ENCODE data around the gene RBM33. TPM values are rescaled to one million over a fixed set of nuclear protein-coding genes. Genes with fewer than 3 reads are reported as not detected.

RBM33 gene
- polyA plus RNA-seq, 1 donor (not counting 4 experiments of a cell fraction or from before 2014, with no cell fraction given), result 8.9 TPM

- H3K9ac ChIP-seq (ENCODE audit: control insufficient read depth, extremely low read depth, insufficient read depth, low read length), result no peak overlapping the region
- dilution Hi-C loops (cut with MboI; ENCODE audit: extremely low pct_ligation_motif_present, low sequenced_read_pairs), result no loop called here
- TF ChIP-seq CTCF (optimal IDR thresholded peaks at IDR 0.05 in 1 of 3, IDR thresholded peaks at IDR 0.05 in 1 of 3, conservative IDR thresholded peaks at IDR 0.05 in 1 of 3; ENCODE audit: extremely low read depth in 1 of 3, insufficient read depth in 2 of 3, low read length in 3 of 3), result no peak
- no peak for TF ChIP-seq EZH2 (IDR thresholded peaks at IDR 0.05; ENCODE audit: low read length)
- no peak overlapping the region for H3K27ac ChIP-seq (ENCODE audit: control insufficient read depth, insufficient read depth, low read length)
- no peaks in the 10 kb centered on the region for H3K9me3 ChIP-seq (ENCODE audit: control insufficient read depth, low read depth, low read length)
- FAIRE-seq, result no peak
- H3K36me3 ChIP-seq (ENCODE audit: control insufficient read depth in 2 of 2, extremely low read depth in 1 of 2, insufficient read depth in 2 of 2, low read length in 2 of 2), result peaks cover 19 to 24% of the 10 kb centered on the region in 2 experiments
- no peak overlapping the region for H3K4me3 ChIP-seq (ENCODE audit: control insufficient read depth in 2 of 3, extremely low read depth in 1 of 3, insufficient read depth in 2 of 3, low read depth in 1 of 3, low read length in 3 of 3)
- no peaks in the 10 kb centered on the region for H3K9me1 ChIP-seq (ENCODE audit: control insufficient read depth, extremely low read depth, insufficient read depth, low read length)
- no peaks in the 10 kb centered on the region for H3K4me1 ChIP-seq (ENCODE audit: control insufficient read depth, extremely low read depth, insufficient read depth, low read length)
- no peak for DNase-seq (ENCODE audit: low read depth, low spot score)
- no peaks in the 10 kb centered on the region for H3K27me3 ChIP-seq (ENCODE audit: control insufficient read depth, extremely low read depth, insufficient read depth, low read length)
- H2AFZ ChIP-seq (ENCODE audit: control insufficient read depth, low read length), result no peak overlapping the region
- peaks cover 6% of the 10 kb centered on the region for H4K20me1 ChIP-seq (ENCODE audit: control insufficient read depth, extremely low read depth, insufficient read depth, low read length)
- peaks cover 13% of the 10 kb centered on the region for H3K79me2 ChIP-seq (ENCODE audit: control insufficient read depth, insufficient read depth, low read length)
- H3K4me2 ChIP-seq (ENCODE audit: control insufficient read depth, extremely low read depth, insufficient read depth, low read depth, low read length), result no peak overlapping the region
These were observed 70.2 kb downstream of the RBM33 start for GRCh38 chr7:155714702-155715101.

GRCh38 chr7:155715111-155715805, 70.8 kb downstream of the RBM33 start:
- dilution Hi-C loops (cut with MboI; ENCODE audit: extremely low pct_ligation_motif_present, low sequenced_read_pairs), result no loop called here
- Histone ChIP-seq H3K9me1 (ENCODE audit: control insufficient read depth, extremely low read depth, insufficient read depth, low read length) (no peaks in the 10 kb centered on the region), H3K79me2 (ENCODE audit: control insufficient read depth, insufficient read depth, low read length) (peaks cover 15% of the 10 kb centered on the region), H3K9ac (ENCODE audit: control insufficient read depth, extremely low read depth, insufficient read depth, low read length) (no peak overlapping the region), H2AFZ (ENCODE audit: control insufficient read depth, low read length) (no peak overlapping the region), H3K27me3 (ENCODE audit: control insufficient read depth, extremely low read depth, insufficient read depth, low read length) (no peaks in the 10 kb centered on the region), H4K20me1 (ENCODE audit: control insufficient read depth, extremely low read depth, insufficient read depth, low read length) (peaks cover 6% of the 10 kb centered on the region), H3K4me1 (ENCODE audit: control insufficient read depth, extremely low read depth, insufficient read depth, low read length) (no peaks in the 10 kb centered on the region), H3K36me3 (ENCODE audit: control insufficient read depth in 2 of 2, extremely low read depth in 1 of 2, insufficient read depth in 2 of 2, low read length in 2 of 2) (peaks cover 19 to 23% of the 10 kb centered on the region in 2 experiments), H3K4me2 (ENCODE audit: control insufficient read depth, extremely low read depth, insufficient read depth, low read depth, low read length) (no peak overlapping the region), H3K4me3 (ENCODE audit: control insufficient read depth in 2 of 3, extremely low read depth in 1 of 3, insufficient read depth in 2 of 3, low read depth in 1 of 3, low read length in 3 of 3) (no peak overlapping the region), H3K9me3 (ENCODE audit: control insufficient read depth, low read depth, low read length) (no peaks in the 10 kb centered on the region), H3K27ac (ENCODE audit: control insufficient read depth, insufficient read depth, low read length) (no peak overlapping the region)
- TF ChIP-seq EZH2 (IDR thresholded peaks at IDR 0.05; ENCODE audit: low read length), result no peak
- no peak for TF ChIP-seq CTCF (optimal IDR thresholded peaks at IDR 0.05 in 1 of 3, IDR thresholded peaks at IDR 0.05 in 1 of 3, conservative IDR thresholded peaks at IDR 0.05 in 1 of 3; ENCODE audit: extremely low read depth in 1 of 3, insufficient read depth in 2 of 3, low read length in 3 of 3)
- FAIRE-seq, result no peak
- DNase-seq (ENCODE audit: low read depth, low spot score), result no peak
